Keratinocyte (primary cell): ENCODE measurements around the gene RETN. TPM values are rescaled to one million over a fixed set of nuclear protein-coding genes. Genes with fewer than 3 reads are reported as not detected.

Experiments
- DNase-seq: peaks from one replicate; pipeline ENCODE4 v3.0.0-alpha.2; 2011; ENCODE audit warnings: low read depth, missing footprints, low spot score
- FAIRE-seq: peaks from 2 replicates; lab custom pipeline; 2011; peaks lifted over from hg19 to GRCh38; lab: Jason Lieb, UNC
- H2AFZ ChIP-seq: 2 replicates; pipeline ENCODE4 v1.6.0; 2012; ENCODE audit warnings: low read length, control low read depth, inconsistent platforms; ENCODE audit not compliant: control insufficient read depth
- H3K27ac ChIP-seq: 2 replicates; pipeline ENCODE4 v1.5.1; 2011; ENCODE audit warnings: low read length; ENCODE audit not compliant: control insufficient read depth, insufficient read depth
- H3K27me3 ChIP-seq: 3 replicates; pipeline ENCODE4 v1.6.0; 2011; ENCODE audit warnings: low read length; ENCODE audit not compliant: control insufficient read depth, insufficient read depth; ENCODE audit errors: extremely low read depth
- H3K36me3 ChIP-seq, 2 experiments: 2 replicates in 1 of 2; 3 replicates in 1 of 2; pipeline ENCODE4 v1.5.1; 2011; ENCODE audit warnings: low read length in 2 of 2, mild to moderate bottlenecking in 1 of 2; ENCODE audit not compliant: control insufficient read depth in 2 of 2, insufficient read depth in 2 of 2; ENCODE audit errors: extremely low read depth in 1 of 2
- H3K4me1 ChIP-seq: 3 replicates; pipeline ENCODE4 v1.5.1; 2011; ENCODE audit warnings: low read length; ENCODE audit not compliant: control insufficient read depth, insufficient read depth; ENCODE audit errors: extremely low read depth
- H3K4me2 ChIP-seq: 3 replicates; pipeline ENCODE4 v1.6.0; 2011; ENCODE audit warnings: low read depth, low read length; ENCODE audit not compliant: control insufficient read depth, insufficient read depth; ENCODE audit errors: extremely low read depth
- H3K4me3 ChIP-seq, 3 experiments: fragments of 200-600 bp in 1 of 3; sonication (generic) in 1 of 3; 2 replicates in 2 of 3; 3 replicates in 1 of 3; pipeline ENCODE4 v1.5.1; 2011 to 2016; ENCODE audit warnings: low read length in 3 of 3, mild to moderate bottlenecking in 3 of 3, control low read depth in 2 of 3, inconsistent platforms in 1 of 3, low read depth in 1 of 3, mixed read lengths in 1 of 3, mixed run types in 1 of 3, moderate library complexity in 1 of 3; ENCODE audit not compliant: control insufficient read depth in 2 of 3, insufficient read depth in 2 of 3; ENCODE audit errors: extremely low read depth in 1 of 3
- H3K79me2 ChIP-seq: 2 replicates; pipeline ENCODE4 v1.6.0; 2012; ENCODE audit warnings: low read length; ENCODE audit not compliant: control insufficient read depth, insufficient read depth
- H3K9ac ChIP-seq: 3 replicates; pipeline ENCODE4 v1.6.0; 2011; ENCODE audit warnings: low read length; ENCODE audit not compliant: control insufficient read depth, insufficient read depth; ENCODE audit errors: extremely low read depth
- H3K9me1 ChIP-seq: 3 replicates; pipeline ENCODE4 v1.6.0; 2011; ENCODE audit warnings: low read length; ENCODE audit not compliant: control insufficient read depth, insufficient read depth; ENCODE audit errors: extremely low read depth
- H3K9me3 ChIP-seq: 2 replicates; pipeline ENCODE4 v1.5.1; 2012; ENCODE audit warnings: low read depth, low read length; ENCODE audit not compliant: control insufficient read depth
- H4K20me1 ChIP-seq: 3 replicates; pipeline ENCODE4 v1.6.0; 2011; ENCODE audit warnings: low read length; ENCODE audit not compliant: control insufficient read depth, insufficient read depth; ENCODE audit errors: extremely low read depth
- EZH2 ChIP-seq: IDR thresholded peaks from one replicate; pipeline ENCODE4 v1.6.1; 2012; ENCODE audit warnings: inconsistent platforms, mild to moderate bottlenecking, low read length, moderate library complexity
- dilution Hi-C: fragments of 300-500 bp; cut with MboI; formaldehyde crosslinking; loops from one replicate; pipeline ENCODE4 v1.7.0; 2020; ENCODE audit warnings: low sequenced_read_pairs; ENCODE audit not compliant: extremely low pct_ligation_motif_present
- polyA plus RNA-seq, 5 experiments: library from polyadenylated mRNA; depleted of rRNA in 3 of 5; stranded (reverse) in 3 of 5; stranded (forward) in 1 of 5; unstranded in 1 of 5; fragments of >200 nt; gene quantifications; 1 replicate in 1 of 5; 2 replicates in 3 of 5; 3 replicates in 1 of 5; pipeline versions ENCODE4 v1.2.1 to v1.2.3, GENCODE V29; 2011 to 2012; ENCODE audit warnings: missing spikeins in 2 of 5, low read depth in 1 of 5, low replicate concordance in 1 of 5
- TF ChIP-seq, protein P1 (sequence below), 3 experiments: IDR thresholded peaks in 1 of 3; conservative IDR thresholded peaks in 1 of 3; optimal IDR thresholded peaks in 1 of 3; 2 replicates in 2 of 3; 3 replicates in 1 of 3; pipeline versions ENCODE3 to v1.5.1; 2011; ENCODE audit warnings: low read length in 3 of 3, mild to moderate bottlenecking in 3 of 3, moderate library complexity in 2 of 3, control low read depth in 1 of 3, inconsistent platforms in 1 of 3; ENCODE audit not compliant: insufficient read depth in 2 of 3; ENCODE audit errors: extremely low read depth in 1 of 3

Gene RETN
- polyA plus RNA-seq, 1 donor (not counting 4 experiments of a cell fraction or from before 2014, with no cell fraction given): not detected

DNA sequence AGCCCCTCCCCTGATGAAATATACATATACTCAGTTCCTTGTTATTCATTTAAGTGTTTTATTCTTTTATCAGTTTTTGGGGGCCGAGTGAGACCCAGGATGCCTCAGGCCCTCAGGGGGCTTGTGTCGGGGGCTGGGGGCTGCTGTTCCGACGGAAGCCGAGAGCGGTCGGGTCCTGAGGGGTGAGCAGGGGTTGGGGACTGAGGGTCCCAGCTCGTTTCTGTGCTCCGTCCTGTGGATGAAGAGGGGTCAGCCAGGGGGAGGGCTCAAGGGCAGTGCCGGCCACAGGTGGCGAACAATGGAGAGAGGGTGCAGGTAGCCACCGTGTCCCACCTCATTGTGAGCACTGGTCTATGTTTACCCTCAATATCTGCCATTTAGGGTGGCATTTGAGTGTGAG lies 37.3 kb upstream of the RETN start:
- Histone ChIP-seq H3K27ac (no peak overlapping the region), H4K20me1 (no peaks in the 10 kb centered on the region), H3K4me1 (peaks cover 14% of the 10 kb centered on the region), H3K27me3 (no peaks in the 10 kb centered on the region), H3K9me3 (no peaks in the 10 kb centered on the region), H3K79me2 (peaks cover 47% of the 10 kb centered on the region), H3K36me3 (peaks cover 0 to 5% of the 10 kb centered on the region in 2 experiments), H3K9me1 (no peaks in the 10 kb centered on the region), H3K4me3 (no peak overlapping the region), H2AFZ (no peak overlapping the region), H3K9ac (no peak overlapping the region), H3K4me2 (no peak overlapping the region)
- TF ChIP-seq, protein P1, sequence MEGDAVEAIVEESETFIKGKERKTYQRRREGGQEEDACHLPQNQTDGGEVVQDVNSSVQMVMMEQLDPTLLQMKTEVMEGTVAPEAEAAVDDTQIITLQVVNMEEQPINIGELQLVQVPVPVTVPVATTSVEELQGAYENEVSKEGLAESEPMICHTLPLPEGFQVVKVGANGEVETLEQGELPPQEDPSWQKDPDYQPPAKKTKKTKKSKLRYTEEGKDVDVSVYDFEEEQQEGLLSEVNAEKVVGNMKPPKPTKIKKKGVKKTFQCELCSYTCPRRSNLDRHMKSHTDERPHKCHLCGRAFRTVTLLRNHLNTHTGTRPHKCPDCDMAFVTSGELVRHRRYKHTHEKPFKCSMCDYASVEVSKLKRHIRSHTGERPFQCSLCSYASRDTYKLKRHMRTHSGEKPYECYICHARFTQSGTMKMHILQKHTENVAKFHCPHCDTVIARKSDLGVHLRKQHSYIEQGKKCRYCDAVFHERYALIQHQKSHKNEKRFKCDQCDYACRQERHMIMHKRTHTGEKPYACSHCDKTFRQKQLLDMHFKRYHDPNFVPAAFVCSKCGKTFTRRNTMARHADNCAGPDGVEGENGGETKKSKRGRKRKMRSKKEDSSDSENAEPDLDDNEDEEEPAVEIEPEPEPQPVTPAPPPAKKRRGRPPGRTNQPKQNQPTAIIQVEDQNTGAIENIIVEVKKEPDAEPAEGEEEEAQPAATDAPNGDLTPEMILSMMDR (optimal IDR thresholded peaks at IDR 0.05 in 1 of 3, IDR thresholded peaks at IDR 0.05 in 1 of 3, conservative IDR thresholded peaks at IDR 0.05 in 1 of 3; ENCODE audit: extremely low read depth in 1 of 3, insufficient read depth in 2 of 3, low read length in 3 of 3): no peak
- no peak for TF ChIP-seq EZH2
- dilution Hi-C loops: no loop called here
- DNase-seq: no peak
- FAIRE-seq: no peak

DNA sequence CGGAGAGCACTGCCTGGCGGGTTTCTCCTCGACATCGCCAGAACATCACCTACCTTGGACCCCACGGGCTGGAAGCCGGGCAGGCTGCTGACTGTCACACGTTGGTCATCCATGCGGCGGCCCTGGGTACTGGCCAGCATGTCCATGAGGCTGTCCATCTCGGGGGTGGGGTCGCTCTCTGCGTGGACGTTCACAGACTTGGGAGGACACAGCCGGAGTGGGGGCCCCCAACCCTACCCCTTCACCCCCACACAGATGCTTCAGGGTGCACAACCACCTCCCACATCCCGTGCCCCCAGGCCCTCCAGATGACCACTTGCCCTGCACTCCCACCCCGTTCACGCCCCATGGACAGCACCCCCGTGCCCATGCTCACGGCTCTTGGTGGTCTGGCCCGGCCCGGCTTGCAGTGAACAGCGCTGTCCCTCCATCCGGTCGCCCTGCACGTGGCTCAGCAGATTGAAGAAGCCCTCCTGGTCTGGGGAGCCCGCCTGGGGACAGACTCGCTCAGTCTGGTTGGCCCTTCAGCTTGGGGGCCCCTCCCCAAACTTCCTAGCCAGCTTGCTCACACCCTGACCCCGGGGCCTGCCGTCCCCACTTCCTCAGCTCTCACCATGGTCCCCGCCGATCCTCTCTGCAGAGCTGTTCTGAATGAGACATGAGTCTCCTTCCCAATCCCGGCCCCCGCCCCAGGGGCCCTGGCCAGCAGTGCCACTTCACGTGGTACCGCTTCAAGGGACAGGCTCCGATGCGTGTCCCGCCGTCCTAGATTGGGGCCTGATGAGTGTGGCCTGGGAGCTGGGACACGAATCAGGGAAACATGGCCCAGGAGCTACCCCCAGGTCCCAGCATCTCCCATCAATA lies 36.3 kb upstream of the RETN start:
- DNase-seq (no peak), FAIRE-seq (no peak)
- peaks cover 0 to 5% of the 10 kb centered on the region in 2 experiments for H3K36me3 ChIP-seq
- H3K9me1 ChIP-seq: no peaks in the 10 kb centered on the region
- H3K4me3 ChIP-seq: no peak overlapping the region
- H3K27ac ChIP-seq: no peak overlapping the region
- H3K9ac ChIP-seq: no peak overlapping the region
- no peaks in the 10 kb centered on the region for H3K9me3 ChIP-seq
- peaks cover 39% of the 10 kb centered on the region for H3K79me2 ChIP-seq
- H3K27me3 ChIP-seq: no peaks in the 10 kb centered on the region
- TF ChIP-seq, protein P1 (optimal IDR thresholded peaks at IDR 0.05 in 1 of 3, IDR thresholded peaks at IDR 0.05 in 1 of 3, conservative IDR thresholded peaks at IDR 0.05 in 1 of 3; ENCODE audit: extremely low read depth in 1 of 3, insufficient read depth in 2 of 3, low read length in 3 of 3): no peak
- TF ChIP-seq EZH2: no peak
- dilution Hi-C loops: no loop called here
- no peak overlapping the region for H3K4me2 ChIP-seq
- no peaks in the 10 kb centered on the region for H4K20me1 ChIP-seq
- H2AFZ ChIP-seq: no peak overlapping the region
- peaks cover 15% of the 10 kb centered on the region for H3K4me1 ChIP-seq
